Activated CD4-positive, CD25-positive, alpha-beta regulatory T cell (primary cell): ENCODE results near the gene TMA7.

Source experiments
- DNase-seq, 4 experiments: peaks; one replicate each; lab custom pipeline; 2025; lab: John Stamatoyannopoulos, UW

The TMA7 gene

GRCh38 chr3:48409291-48410201 lies 30.5 kb upstream of the TMA7 start:
- no peak for DNase-seq

GRCh38 chr3:48410205-48411040 lies 29.6 kb upstream of the TMA7 start:
- DNase-seq, result no peak

DNA sequence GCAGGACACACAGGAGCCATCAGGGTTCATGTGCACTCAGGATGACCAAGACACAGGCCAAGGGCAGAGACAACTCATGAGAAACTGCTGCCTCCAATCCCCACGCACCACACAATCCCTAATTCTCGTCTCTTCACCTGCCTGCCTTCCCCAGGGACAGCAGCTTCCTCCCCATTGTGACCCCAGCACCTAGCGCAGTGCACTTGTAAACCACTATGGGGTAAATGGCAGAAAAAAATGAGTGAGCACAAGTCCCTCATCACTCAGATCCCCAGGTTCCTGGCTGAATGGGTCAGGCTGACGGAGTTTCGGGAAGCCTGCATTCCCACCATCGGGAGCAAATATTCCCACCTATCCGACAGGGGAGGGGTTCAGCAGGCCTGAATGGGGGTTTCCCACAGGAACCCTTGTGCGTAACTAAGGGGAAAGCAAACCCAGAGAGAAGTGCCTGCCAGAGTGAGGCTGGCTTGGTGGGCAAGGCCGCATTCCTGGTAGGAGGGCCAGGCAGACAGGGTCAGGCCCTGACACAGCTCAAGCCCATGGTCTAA lies 28.9 kb upstream of the TMA7 start:
- no peak for DNase-seq

GRCh38 chr3:48411606-48412374 lies 28.3 kb upstream of the TMA7 start:
- DNase-seq, result no peak

DNA sequence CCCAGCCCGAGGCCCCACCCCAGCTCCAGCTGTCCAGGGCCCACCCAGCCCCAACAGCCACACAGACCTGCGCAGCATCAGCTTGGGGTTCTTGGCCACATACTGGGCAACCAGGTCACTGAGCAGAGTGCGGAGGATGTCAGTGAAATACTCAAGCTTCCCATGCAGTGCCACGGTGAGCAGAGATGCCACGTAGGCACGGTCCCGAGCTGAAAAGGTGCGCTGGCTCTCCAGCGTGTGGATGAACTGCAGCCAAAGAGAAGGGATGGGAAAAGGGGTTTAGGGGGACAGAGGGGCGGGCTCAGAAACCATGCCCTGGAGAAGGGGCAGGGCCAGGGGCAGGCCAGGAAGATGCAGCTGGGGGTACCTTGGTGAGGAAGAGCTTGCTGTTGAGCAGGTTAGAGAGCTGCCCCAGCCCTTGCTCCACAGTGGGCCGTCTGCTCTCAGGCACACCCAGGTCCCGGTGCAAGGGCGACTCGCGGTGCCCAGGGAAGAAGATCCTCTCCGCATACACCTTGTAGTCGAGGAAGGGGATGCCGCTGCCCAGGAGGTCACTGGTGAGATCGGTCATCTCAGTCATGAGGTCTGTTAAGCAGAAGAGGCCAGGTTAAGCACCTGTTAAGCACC lies 27.6 kb upstream of the TMA7 start:
- no peak for DNase-seq

DNA sequence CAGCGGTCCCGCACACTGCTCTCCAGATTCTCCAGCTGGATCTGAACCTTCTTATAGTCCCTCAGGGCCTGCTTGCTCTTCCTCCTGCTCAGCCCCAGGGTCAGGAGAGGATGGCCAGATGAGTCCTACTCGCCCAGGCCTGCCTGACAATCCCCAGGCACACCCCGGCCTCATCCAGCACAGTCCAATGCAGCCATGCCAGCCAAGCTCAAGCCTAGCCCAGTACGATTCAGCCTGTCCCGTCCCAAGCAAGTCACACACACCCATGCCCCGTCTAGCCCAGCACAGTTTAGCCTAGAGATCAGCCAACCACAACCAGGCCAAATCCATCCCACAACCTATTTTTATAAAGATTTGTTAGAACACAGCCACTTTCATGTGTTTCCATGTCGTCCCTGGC lies 27.0 kb upstream of the TMA7 start:
- no peak for DNase-seq

- DNase-seq, result no peak
Observed at GRCh38 chr3:48413611-48414010, 26.4 kb upstream of the TMA7 start.

DNA sequence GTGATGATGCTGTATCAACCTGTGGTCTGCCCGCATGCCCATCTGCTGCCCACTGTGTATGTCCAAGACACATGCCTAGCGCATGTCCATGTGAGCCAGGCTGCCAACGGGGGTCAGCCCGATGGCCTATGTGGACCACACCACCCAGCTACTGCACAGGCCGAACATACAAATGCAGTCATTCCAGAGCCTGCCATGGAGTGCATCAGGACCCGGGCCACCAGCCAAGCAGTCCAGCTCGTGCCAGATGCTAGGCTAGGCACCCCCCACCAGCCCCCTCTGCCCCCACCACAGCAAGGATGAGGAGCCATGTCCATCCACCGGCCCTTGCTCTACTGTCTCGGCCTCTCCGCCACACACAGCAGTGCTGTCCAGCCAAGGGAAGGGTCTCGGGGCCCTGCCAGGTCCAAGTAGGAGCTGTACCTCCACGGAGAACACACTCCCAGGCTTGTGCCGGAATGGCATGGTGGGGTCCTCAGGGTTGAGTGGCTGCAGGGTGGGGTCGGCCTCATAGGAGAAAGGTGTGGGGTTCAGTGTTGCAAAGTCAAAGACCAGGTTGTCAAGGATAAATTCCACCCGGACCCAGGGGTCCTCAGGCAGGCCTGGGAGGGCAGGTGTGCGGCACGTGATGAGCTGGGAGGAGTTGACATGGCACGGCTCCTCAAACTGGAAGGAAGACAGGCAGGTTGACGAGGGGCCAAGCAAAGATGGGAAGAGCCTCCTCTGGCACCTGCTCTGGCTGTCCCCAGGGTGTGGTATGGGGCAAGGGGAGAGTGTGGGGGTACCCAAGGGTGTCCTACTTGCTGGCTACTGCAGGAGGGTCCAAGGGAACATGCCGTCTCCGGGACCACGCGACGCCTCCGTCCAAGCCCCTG lies 25.4 kb upstream of the TMA7 start:
- DNase-seq, result no peak

GRCh38 chr3:48415251-48415953 lies 24.7 kb upstream of the TMA7 start:
- no peak for DNase-seq

- DNase-seq, result no peak
Observed at GRCh38 chr3:48416091-48416505, 24.0 kb upstream of the TMA7 start.

GRCh38 chr3:48416546-48416945 lies 23.5 kb upstream of the TMA7 start:
- no peak for DNase-seq

DNA sequence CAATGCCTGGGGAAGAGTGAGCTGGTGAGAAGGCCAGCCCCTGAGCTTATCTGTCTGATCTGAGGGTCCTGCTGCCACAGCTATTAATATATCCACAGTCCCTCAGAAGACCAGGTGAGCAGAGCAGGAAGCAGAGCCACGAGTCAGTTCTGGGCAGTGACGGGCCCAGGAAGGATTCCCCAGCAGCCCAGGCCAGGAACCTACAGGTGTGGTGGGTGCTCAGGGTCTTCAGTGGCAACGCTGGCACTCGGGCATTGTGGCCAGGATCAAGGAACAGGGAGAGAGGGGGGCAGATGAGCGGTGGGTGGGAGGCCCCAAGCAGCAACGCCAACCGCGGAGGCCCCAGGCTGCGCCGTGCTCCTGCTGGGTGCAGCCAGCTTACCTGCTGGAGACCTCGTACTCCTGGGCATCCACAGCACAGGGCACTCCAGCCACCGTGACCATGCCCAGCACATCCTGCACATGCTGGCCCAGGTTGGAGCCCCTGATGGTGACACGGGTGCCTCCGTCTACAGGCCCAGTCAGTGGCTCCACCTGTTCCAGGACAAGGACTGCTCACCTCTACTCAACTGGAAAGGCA lies 22.4 kb upstream of the TMA7 start:
- DNase-seq, result no peak

GRCh38 chr3:48418140-48418539 lies 21.9 kb upstream of the TMA7 start:
- DNase-seq, result no peak

DNA sequence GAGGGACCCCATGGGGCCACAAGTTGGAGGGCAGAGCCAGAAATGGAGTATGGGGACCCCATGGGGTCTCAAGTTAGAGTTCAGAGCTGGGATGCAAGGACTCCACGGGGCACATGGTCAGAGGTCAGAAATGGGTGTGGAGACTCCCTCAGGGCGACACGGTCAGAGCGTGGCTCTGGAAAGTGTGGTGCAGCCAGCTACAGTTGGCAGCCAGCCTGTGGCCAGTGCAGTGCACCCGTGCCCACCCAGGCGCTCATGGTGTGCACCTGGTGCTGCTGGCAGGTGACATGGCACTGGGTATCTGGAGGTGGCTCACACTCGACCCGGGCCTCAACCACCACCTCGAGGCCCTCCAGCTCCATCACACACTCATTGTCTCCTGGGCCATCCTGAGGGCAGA lies 21.4 kb upstream of the TMA7 start:
- DNase-seq, result no peak

DNA sequence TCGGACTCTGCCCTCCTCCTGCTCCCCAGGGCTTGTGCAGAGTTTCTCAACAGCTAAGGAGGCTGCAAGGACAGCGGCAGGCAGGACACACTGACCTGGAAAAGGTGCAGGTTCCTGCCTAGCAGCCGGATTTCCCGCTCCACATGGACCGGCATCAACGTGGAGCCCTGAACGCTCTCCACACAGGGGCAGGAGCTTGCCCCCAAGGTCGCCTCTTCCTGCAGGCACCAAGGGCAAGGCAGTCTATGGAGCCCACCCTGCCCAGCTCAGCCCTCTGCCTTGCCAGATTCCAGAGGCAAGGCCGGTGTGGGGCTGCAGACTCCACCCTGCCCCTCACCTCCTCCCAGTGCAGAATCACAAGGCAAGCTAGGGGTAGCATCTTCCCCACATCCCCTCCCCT lies 20.9 kb upstream of the TMA7 start:
- DNase-seq, result no peak

DNA sequence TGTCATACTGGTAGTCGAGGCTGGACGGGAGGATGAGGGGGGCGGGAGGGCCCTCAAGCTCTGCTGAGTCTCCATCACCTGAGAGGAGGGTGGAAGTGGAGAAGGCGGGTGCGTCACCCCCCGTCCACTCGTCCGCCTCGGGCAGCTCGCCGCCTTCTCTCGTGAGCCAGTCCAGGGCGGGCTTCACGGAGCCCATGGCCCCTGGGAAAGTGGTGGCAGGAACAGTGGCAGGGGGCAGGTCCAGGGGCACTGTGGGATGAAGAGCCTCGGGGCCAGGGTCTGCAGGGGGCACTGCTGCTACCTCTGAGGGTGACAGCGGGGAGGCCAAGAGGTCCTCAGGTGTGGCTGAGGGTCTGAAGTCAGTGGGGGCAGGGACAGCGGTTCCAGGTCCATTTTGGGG lies 20.5 kb upstream of the TMA7 start:
- DNase-seq, result no peak

DNA sequence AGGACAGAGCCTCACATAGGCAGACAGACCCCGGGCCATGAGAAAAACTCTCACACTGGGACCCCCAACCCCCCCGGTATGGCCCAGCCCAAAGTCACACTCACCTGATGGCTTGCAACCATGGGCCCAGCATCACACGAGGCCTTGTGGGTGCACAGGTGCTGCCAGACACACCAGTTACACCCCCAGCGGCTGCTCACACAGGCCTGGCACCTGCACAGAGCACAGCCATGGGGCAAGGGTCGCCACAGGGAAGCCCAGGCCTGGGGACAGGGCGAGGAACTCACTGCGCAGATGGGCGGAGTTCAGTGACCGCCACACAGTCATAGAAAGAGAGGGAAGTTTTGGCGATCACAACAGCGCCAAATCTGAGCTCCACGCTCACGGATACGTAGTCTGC lies 19.5 kb upstream of the TMA7 start:
- no peak for DNase-seq

- DNase-seq, result no peak
Observed at GRCh38 chr3:48422272-48422671, 17.8 kb upstream of the TMA7 start.

GRCh38 chr3:48422681-48423080 lies 17.4 kb upstream of the TMA7 start:
- DNase-seq, result no peak
